ENCODE results near the gene SPOCD1. TPM values are rescaled to one million over a fixed set of nuclear protein-coding genes. Genes with fewer than 3 reads are reported as not detected.

The SPOCD1 gene
- polyA plus RNA-seq, 2 of the 4 experiments (the other 2 are of a cell fraction), result 0.98 to 4.8 TPM

DNA sequence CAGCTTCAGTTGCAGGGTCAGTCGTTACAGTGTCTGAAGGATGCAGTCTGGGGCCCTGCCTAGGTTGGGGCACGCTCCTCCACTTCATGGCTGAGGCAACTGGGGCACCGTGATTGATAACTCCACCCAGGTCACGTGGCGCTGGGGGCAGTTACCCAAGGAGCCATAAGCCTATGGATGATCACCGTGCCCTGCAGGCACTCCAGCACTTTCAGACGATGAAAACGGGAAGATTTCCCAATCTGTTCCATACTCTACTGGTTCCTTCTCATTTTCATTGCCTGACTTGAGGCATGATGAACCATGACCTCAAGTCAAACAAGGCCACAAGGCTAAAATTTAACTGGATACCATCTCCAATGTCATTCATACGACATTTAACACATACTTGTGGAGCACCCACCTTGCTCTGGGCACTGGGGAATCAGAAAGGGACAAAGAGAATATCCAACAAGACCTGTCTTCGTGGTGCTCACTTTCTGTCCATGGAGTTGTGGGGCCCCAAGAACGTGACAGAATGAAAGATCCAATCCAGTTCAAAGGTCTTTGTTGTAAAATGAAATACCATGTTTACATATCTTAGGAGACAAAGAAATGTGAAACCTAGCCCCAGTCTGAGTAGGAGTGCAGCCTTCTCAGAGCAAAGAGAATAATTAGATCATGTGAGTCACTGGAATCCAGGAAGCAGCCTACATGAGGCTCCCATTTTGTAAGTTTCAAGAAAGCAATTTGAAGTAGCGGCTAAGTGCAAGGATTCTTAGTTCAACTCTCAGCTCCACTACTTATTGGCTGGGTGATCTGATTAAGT is 39.4 kb upstream of the SPOCD1 start:
- TF ChIP-seq, protein P1, sequence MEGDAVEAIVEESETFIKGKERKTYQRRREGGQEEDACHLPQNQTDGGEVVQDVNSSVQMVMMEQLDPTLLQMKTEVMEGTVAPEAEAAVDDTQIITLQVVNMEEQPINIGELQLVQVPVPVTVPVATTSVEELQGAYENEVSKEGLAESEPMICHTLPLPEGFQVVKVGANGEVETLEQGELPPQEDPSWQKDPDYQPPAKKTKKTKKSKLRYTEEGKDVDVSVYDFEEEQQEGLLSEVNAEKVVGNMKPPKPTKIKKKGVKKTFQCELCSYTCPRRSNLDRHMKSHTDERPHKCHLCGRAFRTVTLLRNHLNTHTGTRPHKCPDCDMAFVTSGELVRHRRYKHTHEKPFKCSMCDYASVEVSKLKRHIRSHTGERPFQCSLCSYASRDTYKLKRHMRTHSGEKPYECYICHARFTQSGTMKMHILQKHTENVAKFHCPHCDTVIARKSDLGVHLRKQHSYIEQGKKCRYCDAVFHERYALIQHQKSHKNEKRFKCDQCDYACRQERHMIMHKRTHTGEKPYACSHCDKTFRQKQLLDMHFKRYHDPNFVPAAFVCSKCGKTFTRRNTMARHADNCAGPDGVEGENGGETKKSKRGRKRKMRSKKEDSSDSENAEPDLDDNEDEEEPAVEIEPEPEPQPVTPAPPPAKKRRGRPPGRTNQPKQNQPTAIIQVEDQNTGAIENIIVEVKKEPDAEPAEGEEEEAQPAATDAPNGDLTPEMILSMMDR (IDR thresholded peaks at IDR 0.05), result no peak
- TF ChIP-seq HOXB13 (CRISPR knock-in tag; IDR thresholded peaks at IDR 0.05; ENCODE audit: low read depth) (no peak), CHD2 (IDR thresholded peaks at IDR 0.05; ENCODE audit: low read length, partially characterized antibody) (no peak), TP53 (CRISPR knock-in tag; IDR thresholded peaks at IDR 0.05) (no peak), PHF8 (IDR thresholded peaks at IDR 0.05; ENCODE audit: borderline replicate concordance, low read depth) (no peak), JUN (IDR thresholded peaks at IDR 0.05) (no peak)
- TF ChIP-seq, protein P2, sequence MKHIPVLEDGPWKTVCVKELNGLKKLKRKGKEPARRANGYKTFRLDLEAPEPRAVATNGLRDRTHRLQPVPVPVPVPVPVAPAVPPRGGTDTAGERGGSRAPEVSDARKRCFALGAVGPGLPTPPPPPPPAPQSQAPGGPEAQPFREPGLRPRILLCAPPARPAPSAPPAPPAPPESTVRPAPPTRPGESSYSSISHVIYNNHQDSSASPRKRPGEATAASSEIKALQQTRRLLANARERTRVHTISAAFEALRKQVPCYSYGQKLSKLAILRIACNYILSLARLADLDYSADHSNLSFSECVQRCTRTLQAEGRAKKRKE (CRISPR knock-in tag; IDR thresholded peaks at IDR 0.05; ENCODE audit: low read depth), result no peak
- no peak for FAIRE-seq
- ATAC-seq, result peak in 1 of 2 experiments; percentile 69; a peak in 3 of 6 replicates
- peak overlapping the region in 1 of 2 experiments; percentile 41; a peak in 1 of 6 replicates for H3K27ac ChIP-seq
- H3K9me3 ChIP-seq, result no peaks in the 10 kb centered on the region
- POLR2A ChIA-PET, result no interaction called here
- H3K4me3 ChIP-seq, result no peak overlapping the region
- peak overlapping the region; percentile 16; the same call in 1 of the 3 replicates for H3K4me2 ChIP-seq
- peak in 1 of 2 experiments; percentile 38 for DNase-seq (ENCODE audit: low read depth in 1 of 2, low spot score in 1 of 2)
- 62% methylated on average over 9 of the region's 12 CpGs for WGBS (ENCODE audit: missing lambda C conversion rate)
- H3K4me1 ChIP-seq, result peaks cover 9% of the 10 kb centered on the region; the same call in 2 of the 3 replicates
- CTCF ChIA-PET, result no interaction called here

DNA sequence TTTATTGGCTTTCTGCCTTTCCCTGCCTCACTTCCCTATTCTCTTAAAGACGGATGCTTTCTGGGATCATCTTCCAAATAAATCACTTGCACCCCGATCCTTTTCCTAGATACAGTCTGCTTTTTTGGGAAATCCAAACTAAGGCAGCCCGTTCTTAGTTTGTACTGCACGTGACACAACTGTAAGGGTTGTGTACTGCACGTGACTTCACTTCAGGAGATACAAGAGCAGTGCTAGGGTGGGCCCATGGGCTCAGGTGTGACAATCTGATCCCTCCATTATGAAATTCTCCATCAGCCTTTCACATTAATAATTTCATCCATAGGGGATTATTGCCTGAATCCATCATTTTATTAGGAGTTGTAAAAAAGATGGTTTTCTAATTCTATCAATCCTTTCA is 33.8 kb upstream of the SPOCD1 start:
- WGBS (ENCODE audit: missing lambda C conversion rate), result 94% methylated on average over 5 of the region's 5 CpGs
- no peaks in the 10 kb centered on the region for H3K4me1 ChIP-seq
- POLR2A ChIA-PET, result no interaction called here
- H3K4me3 ChIP-seq, result no peak overlapping the region
- no peak for TF ChIP-seq EP300 (IDR thresholded peaks at IDR 0.05)
- TF ChIP-seq, protein P1 (IDR thresholded peaks at IDR 0.05), result no peak
- no peak for TF ChIP-seq JUNB (IDR thresholded peaks at IDR 0.05)
- TF ChIP-seq HOXB5 (CRISPR knock-in tag; IDR thresholded peaks at IDR 0.05), result no peak
- no peak for TF ChIP-seq FOXS1 (CRISPR knock-in tag; IDR thresholded peaks at IDR 0.05)
- no peak for TF ChIP-seq SREBF2 (IDR thresholded peaks at IDR 0.05)
- TF ChIP-seq ZNF302 (CRISPR knock-in tag; IDR thresholded peaks at IDR 0.05), result no peak
- TF ChIP-seq, protein P3, sequence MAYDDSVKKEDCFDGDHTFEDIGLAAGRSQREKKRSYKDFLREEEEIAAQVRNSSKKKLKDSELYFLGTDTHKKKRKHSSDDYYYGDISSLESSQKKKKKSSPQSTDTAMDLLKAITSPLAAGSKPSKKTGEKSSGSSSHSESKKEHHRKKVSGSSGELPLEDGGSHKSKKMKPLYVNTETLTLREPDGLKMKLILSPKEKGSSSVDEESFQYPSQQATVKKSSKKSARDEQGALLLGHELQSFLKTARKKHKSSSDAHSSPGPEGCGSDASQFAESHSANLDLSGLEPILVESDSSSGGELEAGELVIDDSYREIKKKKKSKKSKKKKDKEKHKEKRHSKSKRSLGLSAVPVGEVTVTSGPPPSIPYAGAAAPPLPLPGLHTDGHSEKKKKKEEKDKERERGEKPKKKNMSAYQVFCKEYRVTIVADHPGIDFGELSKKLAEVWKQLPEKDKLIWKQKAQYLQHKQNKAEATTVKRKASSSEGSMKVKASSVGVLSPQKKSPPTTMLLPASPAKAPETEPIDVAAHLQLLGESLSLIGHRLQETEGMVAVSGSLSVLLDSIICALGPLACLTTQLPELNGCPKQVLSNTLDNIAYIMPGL (CRISPR knock-in tag; IDR thresholded peaks at IDR 0.05; ENCODE audit: borderline replicate concordance), result no peak
- no peak for TF ChIP-seq CBX8 (IDR thresholded peaks at IDR 0.05)
- TF ChIP-seq POLR2A (IDR thresholded peaks at IDR 0.05; ENCODE audit: low read length), result no peak
- no peak for TF ChIP-seq KDM5A (IDR thresholded peaks at IDR 0.05)
- TF ChIP-seq, protein P4, sequence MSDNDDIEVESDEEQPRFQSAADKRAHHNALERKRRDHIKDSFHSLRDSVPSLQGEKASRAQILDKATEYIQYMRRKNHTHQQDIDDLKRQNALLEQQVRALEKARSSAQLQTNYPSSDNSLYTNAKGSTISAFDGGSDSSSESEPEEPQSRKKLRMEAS (IDR thresholded peaks at IDR 0.05), result no peak
- no peak for TF ChIP-seq HOXA7 (CRISPR knock-in tag; IDR thresholded peaks at IDR 0.05)
- no peak overlapping the region for H3K4me2 ChIP-seq
- CTCF ChIA-PET, result interaction anchor here (2.2 kb wide), 1 partner anchor 34 kb away, joined by 5 read pairs; the partner anchor contains the start of gene SPOCD1
- ATAC-seq, result no peak
- no peaks in the 10 kb centered on the region for H3K9me3 ChIP-seq
- no peak for DNase-seq (ENCODE audit: low read depth in 1 of 2, low spot score in 1 of 2)
- no peak overlapping the region for H3K27ac ChIP-seq
- FAIRE-seq, result no peak
